T follicular helper cell (primary cell): ENCODE data around the gene ARNT2.

Source experiments
- DNase-seq: peaks from one replicate; pipeline ENCODE4 v3.0.0-alpha.2; 2020; ENCODE audit warnings: low read depth

ARNT2 gene

DNA sequence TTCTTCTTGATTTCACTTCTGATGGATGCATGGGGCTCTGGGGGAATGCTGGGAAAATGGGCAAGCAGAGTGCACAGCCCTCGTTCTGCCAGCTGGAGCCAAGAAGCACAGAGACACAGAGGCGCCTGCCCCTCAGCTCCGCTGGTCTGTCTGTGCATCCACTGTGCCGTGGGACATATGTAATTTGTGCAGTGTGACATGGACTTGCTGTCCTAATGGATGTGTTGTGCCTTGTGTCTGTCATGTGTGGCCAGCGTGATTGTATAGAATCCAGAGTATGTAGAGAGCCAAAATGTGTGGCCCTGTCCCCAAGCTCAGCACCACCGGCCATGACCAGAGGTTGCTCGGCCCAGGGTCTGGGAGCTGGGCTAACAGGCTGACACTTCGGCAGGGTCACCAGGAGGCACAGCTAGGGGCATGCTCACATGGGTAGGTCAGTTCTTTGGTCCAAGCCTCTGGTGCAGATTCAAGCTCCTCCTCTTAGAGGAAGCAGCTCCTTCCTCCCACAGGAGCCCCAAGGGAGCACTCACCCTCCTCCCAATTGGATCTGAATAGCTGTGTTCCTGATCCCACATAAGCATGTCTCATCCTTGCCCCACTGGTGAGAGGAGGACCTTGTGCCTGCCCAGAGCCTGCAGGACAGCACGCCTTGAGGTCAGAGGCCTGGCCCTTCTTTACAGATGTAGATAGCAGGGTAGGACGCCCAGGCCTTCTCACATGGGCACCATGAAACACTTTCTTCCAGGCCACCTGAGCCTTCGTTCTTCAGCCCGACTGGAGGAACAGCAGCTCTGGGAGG, 190.1 kb downstream of the ARNT2 start:
- no peak for DNase-seq

DNA sequence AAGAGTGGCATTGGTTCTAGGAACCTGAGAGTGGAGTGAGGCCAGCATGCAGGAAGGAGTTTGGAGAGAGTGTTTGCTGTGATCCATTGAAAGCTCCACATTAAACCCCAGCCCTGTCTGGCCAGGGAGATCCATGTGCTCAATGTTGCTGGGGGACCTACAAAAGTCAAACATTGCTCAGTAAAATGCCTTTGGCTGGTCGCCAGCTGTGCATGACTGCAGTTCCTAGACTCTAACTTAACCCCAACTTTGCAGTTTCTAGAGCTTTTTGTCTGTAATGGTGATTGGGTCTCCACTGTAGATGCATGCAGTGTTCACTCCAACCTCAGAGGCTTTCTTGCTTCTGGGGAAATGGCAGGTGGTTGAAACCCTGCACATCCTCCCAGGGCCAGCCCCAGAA, 191.2 kb downstream of the ARNT2 start:
- DNase-seq, result no peak

DNA sequence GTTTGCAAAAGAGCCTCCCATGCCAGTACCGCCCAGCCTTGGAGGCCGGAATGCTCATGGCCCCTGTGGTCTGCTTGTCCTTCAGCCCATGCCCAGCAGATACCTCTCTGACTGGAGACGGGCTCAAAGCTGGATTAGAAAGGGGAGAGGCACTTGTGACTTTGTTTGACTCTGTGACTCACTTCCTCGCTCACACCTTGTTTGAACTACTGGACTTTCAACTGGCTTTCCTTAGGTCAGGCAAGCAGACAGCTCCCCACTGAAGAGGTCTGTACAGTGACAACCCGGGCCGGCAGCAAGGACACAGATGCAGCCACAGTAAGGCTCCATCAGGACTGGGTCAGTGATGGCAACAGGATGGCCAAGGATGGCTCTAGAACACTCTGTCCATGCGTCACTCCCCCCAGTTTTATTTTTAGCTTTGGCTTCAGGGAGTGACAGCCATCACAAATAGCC, 192.4 kb downstream of the ARNT2 start:
- DNase-seq, result no peak

DNA sequence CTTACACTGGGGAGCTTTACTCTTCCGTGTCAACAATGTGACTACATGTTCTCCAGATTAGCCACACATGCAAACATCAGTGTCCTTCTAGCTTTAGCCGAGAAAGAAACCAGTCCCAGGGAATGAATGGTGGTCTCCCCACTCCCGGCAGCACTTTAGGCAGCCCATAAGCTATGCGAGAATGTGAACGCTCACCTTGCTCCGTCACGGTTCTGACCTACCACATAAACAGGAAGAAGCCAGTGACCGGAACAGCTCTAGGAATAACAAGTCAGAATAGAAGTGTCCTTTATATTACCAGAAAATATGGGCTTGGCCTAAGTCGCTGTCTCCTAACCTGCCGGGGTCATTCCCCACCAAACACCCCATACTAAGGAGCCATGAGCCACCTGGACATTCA, 192.9 kb downstream of the ARNT2 start:
- no peak for DNase-seq

DNA sequence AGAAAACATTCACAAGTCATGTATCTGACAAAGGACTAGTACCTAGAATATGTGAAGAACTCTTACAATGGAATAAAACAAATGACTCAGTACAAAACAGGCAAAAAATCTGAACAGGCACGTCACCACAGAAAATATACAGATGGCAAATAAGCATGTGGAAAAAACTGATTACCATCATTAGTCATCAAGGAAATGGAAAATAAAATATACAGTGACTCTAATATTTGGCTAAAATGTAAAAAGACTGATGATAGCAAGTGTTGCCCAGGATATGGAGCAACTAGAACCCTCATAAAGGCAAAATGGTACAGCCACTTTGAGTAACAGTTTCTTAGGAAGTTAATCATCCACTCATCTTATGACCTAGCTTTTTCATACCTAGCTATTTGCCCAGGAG, 195.2 kb downstream of the ARNT2 start:
- DNase-seq, result no peak

DNA sequence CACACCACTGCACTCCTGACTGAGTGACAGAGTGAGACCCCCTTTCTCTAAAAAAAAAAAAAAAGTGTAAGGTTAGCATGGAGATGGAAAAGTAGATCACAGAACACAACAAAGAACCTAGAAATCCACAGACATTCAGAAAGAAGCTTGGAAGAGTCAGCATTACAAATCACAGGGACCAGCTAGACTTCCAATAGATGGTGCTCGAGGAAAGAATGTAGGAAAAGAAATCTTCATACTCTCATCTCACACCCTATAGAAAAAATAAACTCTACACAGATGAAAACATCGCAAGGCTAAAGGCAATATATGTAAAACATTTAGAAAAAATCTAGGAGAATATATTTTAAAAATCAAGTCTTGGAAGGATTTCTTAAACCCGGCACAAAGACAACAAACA, 196.4 kb downstream of the ARNT2 start:
- DNase-seq, result no peak

DNA sequence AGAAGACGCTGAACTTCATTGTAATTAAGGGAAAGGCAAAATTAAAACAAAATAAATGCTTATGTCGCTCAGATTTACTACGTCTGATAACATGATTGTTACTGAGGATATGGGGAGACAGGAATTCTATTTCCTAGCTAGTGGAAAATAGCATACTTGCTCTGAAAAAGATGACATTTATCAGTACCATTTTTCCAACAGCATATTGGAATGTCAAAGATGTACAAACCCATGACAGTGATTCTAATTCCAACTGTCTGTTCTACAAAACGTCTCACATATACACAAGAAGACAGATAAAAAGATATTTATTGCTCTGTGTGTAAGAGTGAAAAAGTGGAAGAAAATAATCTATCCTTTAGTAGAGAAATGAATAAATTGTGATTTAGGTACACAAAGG, 197.1 kb downstream of the ARNT2 start:
- no peak for DNase-seq

DNA sequence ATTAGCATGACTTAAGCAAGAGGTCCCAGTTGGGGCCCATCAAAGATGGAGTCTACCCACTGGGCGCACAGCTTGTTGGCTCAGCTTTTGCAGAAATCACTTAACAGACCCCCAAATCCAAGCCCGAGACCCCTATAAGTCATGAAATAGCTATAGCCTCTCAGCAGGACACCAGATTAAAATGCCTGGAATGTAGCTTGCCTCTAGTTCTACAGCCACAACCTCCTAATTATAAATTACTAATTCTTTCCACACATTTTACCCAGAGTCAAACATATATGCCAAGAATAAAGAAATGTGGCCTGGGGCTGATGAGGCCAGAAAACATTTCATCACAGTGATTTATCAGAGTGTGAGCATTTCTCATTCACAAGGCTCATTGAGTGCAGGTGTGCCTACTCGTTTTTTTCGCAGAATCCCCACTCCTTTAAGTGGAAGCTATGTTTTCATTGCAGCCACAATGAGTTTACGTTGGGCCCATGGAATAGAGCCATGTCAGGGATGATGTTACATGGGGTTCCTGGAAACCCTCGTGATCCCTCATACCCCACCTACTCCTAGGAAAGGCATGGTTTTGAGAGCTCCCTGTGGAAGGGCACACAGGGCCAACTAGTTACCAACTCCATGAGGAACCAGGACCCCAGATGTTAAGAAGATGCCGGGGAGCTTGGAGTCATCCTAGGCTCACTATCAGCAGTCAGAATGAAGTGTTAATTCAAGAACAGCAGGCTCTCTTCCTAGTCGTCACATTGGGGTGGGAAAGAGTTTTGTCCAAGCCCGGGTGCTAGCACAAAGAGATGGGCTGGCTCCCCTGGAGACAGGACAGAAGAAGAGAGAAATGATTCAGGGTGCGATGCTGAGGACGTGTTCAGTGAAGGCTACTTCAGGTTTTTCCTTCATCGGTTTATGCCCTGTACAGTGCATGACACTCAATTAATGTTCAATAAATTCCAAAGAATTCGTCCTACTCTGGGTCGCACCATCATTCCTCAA, 200.7 kb downstream of the ARNT2 start:
- DNase-seq, result no peak

DNA sequence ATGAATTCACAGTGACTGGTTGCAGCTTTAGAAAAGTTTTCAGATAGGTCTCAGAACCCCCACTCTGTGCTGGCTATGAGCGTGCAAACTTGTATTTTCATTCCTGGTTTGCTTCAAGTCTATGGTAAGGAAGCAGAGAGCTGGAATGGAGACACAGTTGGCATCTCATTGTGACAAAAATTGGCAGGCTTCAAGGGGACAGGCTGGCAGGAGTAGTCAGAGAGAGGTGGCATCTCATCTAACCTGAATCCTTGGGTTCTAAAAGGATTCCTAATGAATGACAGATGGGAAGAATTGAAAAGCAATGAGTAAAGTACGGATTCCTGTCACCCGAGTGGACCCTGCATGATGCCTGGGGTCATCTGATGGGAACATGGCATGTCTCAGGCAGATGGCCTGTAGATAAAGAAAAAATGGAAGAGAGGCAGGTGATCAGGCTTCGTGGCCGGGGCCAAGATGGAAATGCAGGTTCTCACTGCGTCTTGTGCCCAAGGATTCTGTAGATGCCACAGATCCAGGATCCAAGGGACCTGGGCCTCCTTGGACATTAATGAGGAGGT, 201.5 kb downstream of the ARNT2 start:
- DNase-seq, result no peak

DNA sequence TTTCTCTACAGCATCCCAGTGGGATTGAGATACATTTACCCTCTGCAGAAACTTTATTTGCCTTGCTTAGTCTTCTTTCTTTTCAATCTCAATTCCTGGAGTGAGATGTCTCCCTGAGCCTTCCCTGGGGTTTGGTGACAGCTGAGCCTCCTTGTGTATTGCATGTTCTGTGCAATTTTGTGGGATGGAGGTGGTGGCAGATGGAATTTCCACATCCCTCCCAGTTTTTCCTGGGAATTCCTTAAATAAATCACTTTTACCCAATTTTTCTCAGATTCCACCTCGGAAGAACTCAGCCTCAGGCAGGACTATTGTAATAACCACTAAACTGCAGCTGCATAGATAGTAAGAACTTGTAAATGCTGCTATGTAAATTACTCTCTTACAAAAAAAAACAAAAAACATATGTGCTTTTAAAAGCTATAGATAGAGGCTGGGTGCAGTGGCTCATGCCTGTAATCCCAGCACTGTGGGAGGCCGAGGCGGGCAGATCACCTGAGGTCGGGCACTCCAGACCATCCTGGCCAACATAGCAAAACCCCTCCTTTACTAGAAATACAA, 202.4 kb downstream of the ARNT2 start:
- no peak for DNase-seq

DNA sequence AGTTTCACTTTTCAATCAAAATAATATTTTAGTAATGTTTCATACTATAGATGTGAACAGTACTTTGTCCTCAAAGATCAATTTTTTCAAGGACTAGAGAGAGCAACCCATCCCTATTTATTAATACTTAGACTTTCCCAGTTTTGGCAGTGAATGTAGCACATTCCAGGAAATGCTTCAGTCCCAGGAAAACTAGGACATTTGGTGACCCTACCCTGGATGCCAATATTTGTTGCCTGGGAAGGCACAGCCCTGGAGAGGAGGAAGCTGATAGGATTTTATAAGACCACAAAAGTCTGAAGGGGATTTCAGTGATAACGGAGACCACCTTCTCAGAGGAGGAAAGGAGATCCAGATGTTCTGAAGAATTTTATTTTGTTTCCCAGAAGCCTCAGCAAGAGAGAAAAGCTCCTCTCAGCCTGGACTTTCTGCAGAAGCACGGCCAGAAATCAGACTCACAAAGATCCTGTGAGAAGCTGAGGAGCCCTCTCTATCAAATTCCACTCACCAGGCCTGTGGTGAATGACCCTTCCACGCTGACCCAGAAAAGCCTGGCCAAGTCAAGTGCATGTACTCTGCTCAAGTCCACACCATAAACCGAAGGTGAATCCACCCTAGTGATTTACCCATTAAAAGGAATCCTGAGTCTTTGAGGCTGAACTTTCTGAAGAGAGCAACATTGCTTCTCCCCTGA, 203.3 kb downstream of the ARNT2 start:
- no peak for DNase-seq

DNA sequence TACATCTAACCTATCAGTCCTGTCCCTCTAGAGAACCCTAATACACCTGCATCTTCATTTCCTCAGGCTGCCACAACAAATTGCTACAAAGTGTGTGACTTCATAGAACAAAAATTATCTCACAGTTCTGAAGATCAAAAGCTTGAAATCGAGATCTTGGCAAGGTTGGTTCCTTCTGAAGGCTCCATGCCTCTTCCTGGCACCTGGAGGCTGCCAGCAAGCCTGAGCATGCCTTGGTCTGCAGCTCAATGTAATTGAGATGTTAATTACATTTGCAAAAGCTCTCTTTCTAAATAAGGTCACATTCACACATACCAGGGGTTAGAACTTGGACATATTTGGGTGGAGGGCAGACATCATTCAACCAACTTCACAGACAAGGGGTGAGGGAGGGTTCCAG, 204.5 kb downstream of the ARNT2 start:
- no peak for DNase-seq

DNA sequence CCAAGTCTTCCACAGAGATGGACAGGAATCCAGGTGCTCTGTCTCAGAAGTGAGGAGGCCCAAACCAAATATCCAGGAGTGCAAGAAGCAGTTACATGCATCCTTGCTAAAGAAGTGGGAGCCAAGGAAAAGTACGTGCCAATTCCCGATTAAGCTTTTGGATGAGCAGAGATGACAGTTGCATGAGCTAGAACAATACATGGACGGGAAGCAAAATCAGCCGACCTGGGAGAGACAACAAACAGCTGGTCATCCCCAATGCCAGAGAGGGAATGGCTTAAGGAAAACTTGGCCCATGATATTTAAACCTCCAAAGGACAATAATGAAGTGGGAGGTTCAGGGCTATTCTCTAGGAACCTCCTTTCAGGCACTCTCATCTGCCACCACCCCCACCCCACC, 204.9 kb downstream of the ARNT2 start:
- no peak for DNase-seq

DNA sequence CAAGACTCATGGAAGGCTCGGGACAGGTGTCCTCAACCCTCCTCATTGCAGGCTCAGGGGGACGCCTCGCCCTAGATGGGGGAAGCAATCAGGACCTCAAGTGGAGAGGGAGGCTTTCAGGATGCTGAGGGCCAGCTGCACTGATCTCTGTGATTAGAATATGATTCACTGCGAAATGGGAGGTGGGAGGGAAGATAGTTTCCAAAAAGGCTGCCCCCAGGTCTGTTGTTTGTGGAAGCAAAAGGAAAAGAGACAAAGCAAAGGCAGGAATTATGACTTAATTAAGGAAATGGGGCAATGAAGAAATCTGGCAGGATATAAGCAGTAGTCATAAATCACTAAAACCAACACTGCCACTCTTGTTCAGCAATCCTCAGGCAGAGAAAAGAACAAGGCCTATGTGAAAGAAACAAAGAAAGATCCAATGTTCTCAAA, 205.3 kb downstream of the ARNT2 start:
- no peak for DNase-seq

DNA sequence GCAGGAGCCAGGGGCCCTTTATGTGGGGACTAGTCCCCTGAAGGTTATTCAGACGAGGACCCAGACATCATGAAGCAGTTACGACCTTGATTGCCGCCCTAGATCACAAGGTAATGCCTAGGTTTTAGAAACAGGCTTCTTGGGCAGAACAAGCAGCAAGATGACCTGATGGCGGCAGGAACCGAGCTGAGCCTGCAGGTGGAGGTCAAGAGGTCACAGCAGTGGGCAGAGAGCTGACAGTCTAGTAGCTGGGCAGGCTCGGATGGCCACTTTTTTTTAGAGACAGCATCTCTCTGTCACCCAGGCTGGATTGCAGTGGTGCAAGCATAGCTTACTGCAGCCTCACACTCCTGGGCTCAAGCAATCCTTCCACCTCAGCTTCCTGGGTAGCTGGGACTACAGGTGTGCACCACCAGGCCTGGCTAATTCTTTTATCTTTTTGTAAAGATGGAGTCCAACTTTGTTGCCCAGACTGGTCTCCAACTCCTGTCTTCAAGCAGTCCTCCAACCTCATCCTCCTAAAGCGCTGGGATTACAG, 207.4 kb downstream of the ARNT2 start:
- DNase-seq, result no peak

DNA sequence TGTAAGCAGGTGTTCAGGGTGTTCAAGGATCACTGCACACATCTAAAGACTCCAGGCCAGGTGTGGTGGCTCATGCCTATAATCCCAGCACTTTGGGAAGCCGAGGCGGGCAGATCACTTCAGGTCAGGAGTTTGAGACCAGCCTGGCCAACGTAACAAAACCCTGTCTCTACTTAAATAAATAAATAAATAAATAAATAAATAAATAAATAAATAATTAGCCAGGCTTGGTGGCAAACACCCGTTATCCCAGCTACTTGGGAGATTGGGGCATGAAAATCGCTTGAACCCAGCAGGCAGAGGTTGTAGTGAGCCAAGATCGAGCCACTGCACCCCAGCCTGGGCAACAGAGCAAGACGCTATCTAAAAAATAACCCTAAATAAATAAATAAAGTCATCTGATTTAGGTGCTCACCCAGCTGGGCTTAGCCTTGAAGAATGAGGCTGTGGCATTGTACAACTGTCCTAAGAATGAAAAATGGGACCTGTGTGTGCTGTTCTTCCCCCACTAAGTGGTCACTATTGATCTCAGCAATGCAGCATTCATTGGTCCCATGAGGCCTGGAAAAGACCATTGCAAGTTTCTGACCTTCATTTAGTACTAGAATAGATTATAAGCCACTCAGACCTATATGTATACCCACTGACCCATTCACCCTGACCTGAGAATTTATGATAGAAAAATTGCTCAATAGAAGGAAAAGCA, 208.1 kb downstream of the ARNT2 start:
- DNase-seq, result no peak

DNA sequence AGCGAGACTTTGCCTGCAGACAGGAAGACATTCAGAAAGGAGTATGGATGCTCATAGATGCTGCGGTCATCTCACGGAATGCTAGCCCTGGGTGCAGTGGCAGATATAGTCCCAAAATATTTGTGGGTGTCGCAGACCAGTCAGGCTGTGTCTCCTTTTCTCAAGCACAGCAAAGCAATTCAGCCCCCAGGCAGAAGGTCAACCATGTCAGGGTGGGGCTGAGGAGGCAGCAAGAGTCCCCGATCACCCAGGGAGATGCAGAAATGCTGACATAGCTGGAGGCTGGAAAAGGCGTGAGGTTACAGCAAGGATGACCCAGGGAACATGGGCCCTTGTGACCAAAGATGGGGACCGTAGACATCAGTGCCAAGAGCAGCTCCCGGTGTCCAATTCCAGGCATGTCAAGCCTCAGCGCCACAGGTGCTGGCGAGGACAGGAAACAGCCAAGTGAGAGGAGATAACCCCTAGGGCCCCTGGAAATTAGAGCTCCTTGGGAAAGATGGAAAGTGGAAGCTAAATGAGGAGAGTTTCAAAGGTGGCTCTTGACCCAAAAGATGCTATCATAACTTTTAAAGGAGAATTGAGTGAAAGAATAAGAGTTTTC, 209.7 kb downstream of the ARNT2 start:
- no peak for DNase-seq

DNA sequence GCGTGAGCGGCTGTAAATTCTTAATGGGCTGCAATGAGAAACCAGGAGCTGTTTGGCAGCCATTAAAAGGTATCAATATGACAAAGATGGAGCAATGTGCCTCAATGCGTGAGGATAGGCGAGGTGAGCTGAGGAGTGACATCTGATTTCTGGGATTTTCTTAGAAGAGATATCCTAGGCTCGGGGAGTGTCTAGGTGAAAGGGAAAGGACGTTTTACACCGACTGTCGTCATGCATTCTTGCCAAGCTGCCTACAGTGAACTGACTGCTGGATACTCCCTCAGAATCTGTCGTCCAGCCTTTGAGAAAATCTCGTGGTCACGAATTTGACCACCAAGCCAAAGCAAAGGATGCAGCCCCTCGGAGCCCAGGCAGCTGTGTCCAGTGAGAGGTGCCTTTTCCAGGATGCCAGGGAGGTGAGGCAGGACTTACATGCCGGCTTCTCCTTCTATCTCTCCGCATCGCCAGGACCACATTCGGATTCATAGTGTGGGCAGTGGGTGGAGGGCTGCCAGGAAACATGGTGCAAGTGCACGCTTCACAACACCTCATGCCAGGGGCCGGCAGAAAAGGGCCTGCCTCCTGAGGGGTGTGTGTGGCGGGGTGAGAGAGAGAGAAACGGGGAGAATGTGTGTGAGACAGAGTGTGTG, 210.7 kb downstream of the ARNT2 start:
- no peak for DNase-seq

DNA sequence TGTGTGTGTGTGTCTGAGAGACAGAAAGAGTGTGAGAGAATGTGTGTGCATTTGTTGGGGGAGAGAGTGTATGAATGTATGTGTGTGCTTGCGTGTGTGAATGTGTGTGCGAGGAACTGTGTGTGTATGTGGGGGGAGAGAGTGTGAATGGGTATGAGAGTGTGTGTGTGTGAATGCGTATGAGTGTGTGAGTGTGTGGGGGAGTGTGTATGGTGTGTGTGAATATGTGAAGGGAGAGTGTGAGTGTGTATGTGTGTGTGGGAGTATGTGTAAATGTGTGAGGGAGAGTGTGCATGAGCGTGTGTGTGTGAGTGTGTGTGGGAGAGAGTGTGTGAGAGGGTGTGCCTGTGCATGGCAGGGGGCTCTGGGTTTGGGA, 211.2 kb downstream of the ARNT2 start:
- no peak for DNase-seq
